LNCAP (cell line): ENCODE measurements around the gene SPEN.

Experiments
- TF ChIP-seq, protein P1 (sequence below): fragments of 450-650 bp; IDR thresholded peaks from 2 replicates; pipeline ENCODE4 v1.5.1; 2017; ENCODE audit warnings: mild to moderate bottlenecking

Gene SPEN

GRCh38 chr1:15937706-15938168, 90.2 kb downstream of the SPEN start:
- TF ChIP-seq, protein P1, sequence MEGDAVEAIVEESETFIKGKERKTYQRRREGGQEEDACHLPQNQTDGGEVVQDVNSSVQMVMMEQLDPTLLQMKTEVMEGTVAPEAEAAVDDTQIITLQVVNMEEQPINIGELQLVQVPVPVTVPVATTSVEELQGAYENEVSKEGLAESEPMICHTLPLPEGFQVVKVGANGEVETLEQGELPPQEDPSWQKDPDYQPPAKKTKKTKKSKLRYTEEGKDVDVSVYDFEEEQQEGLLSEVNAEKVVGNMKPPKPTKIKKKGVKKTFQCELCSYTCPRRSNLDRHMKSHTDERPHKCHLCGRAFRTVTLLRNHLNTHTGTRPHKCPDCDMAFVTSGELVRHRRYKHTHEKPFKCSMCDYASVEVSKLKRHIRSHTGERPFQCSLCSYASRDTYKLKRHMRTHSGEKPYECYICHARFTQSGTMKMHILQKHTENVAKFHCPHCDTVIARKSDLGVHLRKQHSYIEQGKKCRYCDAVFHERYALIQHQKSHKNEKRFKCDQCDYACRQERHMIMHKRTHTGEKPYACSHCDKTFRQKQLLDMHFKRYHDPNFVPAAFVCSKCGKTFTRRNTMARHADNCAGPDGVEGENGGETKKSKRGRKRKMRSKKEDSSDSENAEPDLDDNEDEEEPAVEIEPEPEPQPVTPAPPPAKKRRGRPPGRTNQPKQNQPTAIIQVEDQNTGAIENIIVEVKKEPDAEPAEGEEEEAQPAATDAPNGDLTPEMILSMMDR, result no peak

- TF ChIP-seq, protein P1, result no peak
These were observed 91.2 kb downstream of the SPEN start for GRCh38 chr1:15938628-15939161.

- TF ChIP-seq, protein P1, result no peak
These were observed 91.9 kb downstream of the SPEN start for GRCh38 chr1:15939181-15940109.

DNA sequence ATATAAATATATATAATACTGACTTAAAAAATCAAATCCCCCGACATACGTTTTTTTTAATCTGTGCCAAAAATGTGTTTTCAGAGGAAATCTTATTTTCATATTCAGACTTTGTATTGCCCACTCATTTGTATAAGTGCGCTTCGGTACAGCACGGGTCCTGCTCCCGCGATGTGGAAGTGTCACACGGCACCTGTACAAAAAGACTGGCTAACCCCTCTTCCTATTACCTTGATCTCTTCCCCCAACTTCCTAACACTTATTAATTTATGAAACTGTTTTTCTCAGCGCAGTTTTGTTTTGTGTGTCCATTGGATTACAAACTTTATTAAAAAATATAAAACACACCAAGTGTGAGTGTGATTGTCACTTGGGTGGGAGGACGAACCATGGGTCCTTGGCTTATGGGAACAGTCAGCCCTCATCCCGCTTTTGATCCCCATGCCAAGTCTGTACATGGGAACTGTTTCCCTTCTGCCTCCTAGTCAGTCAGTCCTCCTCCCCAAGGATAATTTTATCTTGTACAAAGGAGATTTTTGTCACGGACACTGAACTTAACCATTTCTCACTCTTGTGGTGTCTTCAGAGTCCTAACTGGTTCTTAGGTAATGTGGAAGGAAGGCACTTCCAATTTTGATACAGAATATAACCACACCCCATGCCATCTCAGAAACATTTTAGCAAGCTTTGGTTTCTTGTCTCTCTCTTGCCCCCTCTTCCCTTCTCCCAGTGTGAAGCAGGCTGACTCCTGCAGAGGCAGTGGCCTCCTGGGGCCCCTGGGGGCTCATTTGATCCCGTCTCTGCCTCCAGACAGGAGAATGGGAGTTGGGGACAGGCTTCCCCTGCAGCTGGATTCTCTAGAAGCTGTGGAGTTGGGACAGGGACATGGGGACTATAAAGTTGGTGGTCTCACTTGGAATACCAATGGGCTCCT, 92.9 kb downstream of the SPEN start:
- TF ChIP-seq, protein P1, result no peak

GRCh38 chr1:15941044-15941840, 93.7 kb downstream of the SPEN start:
- TF ChIP-seq, protein P1, result no peak

DNA sequence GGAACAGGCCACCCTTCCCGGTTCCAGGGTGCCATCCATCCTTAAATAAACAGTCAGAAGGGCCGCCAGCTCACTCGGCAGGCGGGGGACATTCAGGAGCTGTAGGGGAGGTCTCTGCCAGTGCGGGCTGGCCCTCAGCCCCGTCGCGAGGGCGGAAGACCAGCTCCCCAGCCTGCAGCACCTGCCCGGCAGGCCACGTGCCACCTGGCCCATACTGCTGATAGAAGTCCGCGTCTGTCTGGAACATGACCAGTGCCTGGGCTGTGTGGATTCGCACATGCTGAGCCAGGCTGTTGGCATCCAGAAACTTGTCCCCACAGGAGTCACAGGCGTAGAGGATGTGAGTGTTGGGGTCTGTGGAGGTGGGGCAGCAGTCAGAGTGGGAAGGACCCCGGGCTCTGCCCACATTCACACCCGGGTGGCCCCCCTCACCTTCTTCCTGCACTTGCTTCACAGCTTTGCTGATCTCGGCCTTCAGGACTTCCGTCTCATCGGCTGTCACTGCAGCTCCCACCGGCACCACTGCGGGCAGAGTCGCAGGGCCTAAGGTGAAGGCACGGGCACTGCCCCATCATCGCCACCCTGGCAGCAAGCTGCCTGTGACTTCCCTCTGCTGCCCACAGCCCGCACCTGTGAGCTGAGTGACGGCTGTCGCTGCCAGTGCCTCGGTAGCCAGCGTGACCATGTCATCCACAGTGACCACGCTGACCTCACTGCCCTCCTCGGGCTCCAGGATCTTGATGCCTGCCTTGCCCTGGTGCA, 94.6 kb downstream of the SPEN start:
- TF ChIP-seq, protein P1, result no peak
